ENCODE measurements around the gene TEX22.

TEX22 gene

GRCh38 chr14:105368032-105368417, 30.3 kb upstream of the TEX22 start:
- no peak for TF ChIP-seq CTCF (IDR thresholded peaks at IDR 0.05; ENCODE audit: low read depth, low read length)
- no peak overlapping the region for H3K4me3 ChIP-seq (ENCODE audit: low read depth, low read length)

GRCh38 chr14:105368426-105368825, 29.9 kb upstream of the TEX22 start:
- no peak for TF ChIP-seq CTCF (IDR thresholded peaks at IDR 0.05; ENCODE audit: low read depth, low read length)

GRCh38 chr14:105368910-105369652, 29.3 kb upstream of the TEX22 start:
- H3K4me3 ChIP-seq (ENCODE audit: low read depth, low read length) = no peak overlapping the region
- no peak for TF ChIP-seq CTCF (IDR thresholded peaks at IDR 0.05; ENCODE audit: low read depth, low read length)

More at GRCh38 chr14:105368426-105368825, 29.9 kb upstream of the TEX22 start:
- H3K4me3 ChIP-seq (ENCODE audit: low read depth, low read length) = no peak overlapping the region

GRCh38 chr14:105369653-105370040, 28.7 kb upstream of the TEX22 start:
- no peak for TF ChIP-seq CTCF (IDR thresholded peaks at IDR 0.05; ENCODE audit: low read depth, low read length)
- H3K4me3 ChIP-seq (ENCODE audit: low read depth, low read length) = no peak overlapping the region

GRCh38 chr14:105374389-105374788, 23.9 kb upstream of the TEX22 start:
- H3K4me3 ChIP-seq (ENCODE audit: low read depth, low read length) = no peak overlapping the region
- no peak for TF ChIP-seq CTCF (IDR thresholded peaks at IDR 0.05; ENCODE audit: low read depth, low read length)

- H3K4me3 ChIP-seq (ENCODE audit: low read depth, low read length) = no peak overlapping the region
- TF ChIP-seq CTCF (IDR thresholded peaks at IDR 0.05; ENCODE audit: low read depth, low read length) = no peak
These were observed 22.7 kb upstream of the TEX22 start for GRCh38 chr14:105375635-105376057.

GRCh38 chr14:105376521-105377440, 21.6 kb upstream of the TEX22 start:
- H3K4me3 ChIP-seq (ENCODE audit: low read depth, low read length) = no peak overlapping the region
- TF ChIP-seq CTCF (IDR thresholded peaks at IDR 0.05; ENCODE audit: low read depth, low read length) = no peak
